Activated CD8-positive, alpha-beta memory T cell treated with anti-CD3 and anti-CD28 coated beads, Interleukin-2, amount 10 ng/mL, durations not matched to agents 7 days and 5 days (primary cell): ENCODE measurements around the gene OFD1. TPM values are rescaled to one million over a fixed set of nuclear protein-coding genes. Genes with fewer than 3 reads are reported as not detected.

ENCODE experiments used
- ATAC-seq: fragments of 150-1000 bp; cut with Tn5 transposase; one replicate; pipeline ENCODE4 v1.10.0; 2021; ENCODE audit warnings: moderate library complexity
- CTCF ChIA-PET: fragments of 350-600 bp; sonication (Branson Sonifier 250); formaldehyde crosslinking; loops from one replicate; lab custom pipeline; 2021; ENCODE audit warnings: antibody characterized with exemption; lab: Charles Lee
- DNase-seq: peaks from one replicate; pipeline ENCODE4 v3.0.0-alpha.2; 2020
- H3K27ac Mint-ChIP-seq: one replicate; pipeline ENCODE4 v1.8.0; 2021; ENCODE audit warnings: mild to moderate bottlenecking, mixed read lengths
- H3K27me3 Mint-ChIP-seq: one replicate; pipeline ENCODE4 v1.8.0; 2021; ENCODE audit warnings: mixed read lengths
- H3K36me3 Mint-ChIP-seq: one replicate; pipeline ENCODE4 v1.8.0; 2021; ENCODE audit warnings: mild to moderate bottlenecking, mixed read lengths
- H3K4me1 Mint-ChIP-seq: one replicate; pipeline ENCODE4 v1.8.0; 2021; ENCODE audit warnings: mixed read lengths
- H3K4me3 Mint-ChIP-seq: one replicate; pipeline ENCODE4 v1.8.0; 2021; ENCODE audit warnings: mild to moderate bottlenecking, moderate library complexity, mixed read lengths
- H3K9me3 Mint-ChIP-seq: one replicate; pipeline ENCODE4 v1.8.0; 2022; ENCODE audit warnings: low read depth, mixed read lengths
- total RNA-seq, 2 experiments: library from RNA; stranded (reverse); gene quantifications; one replicate each; pipeline ENCODE4 v1.2.3, GENCODE V29; 2021

OFD1 gene
- total RNA-seq, 2 experiments from 2014 or later = 32.3 to 45.8 TPM

DNA sequence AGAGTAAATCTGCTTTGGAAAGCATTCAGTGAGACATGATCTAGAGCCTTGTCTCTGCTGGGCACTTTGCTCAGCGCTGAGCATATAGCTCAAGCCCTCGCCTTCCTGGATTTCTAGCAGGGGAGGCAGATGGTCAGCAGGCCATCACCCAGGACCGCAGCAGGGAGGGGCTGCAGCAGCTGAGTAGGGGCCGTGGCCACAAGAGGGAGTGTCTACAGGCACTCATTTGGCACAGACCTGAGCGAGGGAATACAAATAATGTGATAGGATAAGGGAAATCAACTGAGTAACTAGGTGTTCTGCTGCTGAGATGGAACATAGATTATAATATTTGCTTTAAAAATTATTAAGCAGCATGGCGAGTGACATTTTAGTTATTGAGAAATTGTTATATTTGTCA is 30.2 kb downstream of the OFD1 start:
- no peak overlapping the region for H3K27ac Mint-ChIP-seq
- DNase-seq (no peak), ATAC-seq (no peak)
- H3K4me3 Mint-ChIP-seq = no peak overlapping the region
- CTCF ChIA-PET = no interaction called here
- peaks cover 41% of the 10 kb centered on the region for H3K36me3 Mint-ChIP-seq
- no peaks in the 10 kb centered on the region for H3K9me3 Mint-ChIP-seq
- H3K27me3 Mint-ChIP-seq = no peaks in the 10 kb centered on the region
- H3K4me1 Mint-ChIP-seq = peaks cover 5% of the 10 kb centered on the region

DNA sequence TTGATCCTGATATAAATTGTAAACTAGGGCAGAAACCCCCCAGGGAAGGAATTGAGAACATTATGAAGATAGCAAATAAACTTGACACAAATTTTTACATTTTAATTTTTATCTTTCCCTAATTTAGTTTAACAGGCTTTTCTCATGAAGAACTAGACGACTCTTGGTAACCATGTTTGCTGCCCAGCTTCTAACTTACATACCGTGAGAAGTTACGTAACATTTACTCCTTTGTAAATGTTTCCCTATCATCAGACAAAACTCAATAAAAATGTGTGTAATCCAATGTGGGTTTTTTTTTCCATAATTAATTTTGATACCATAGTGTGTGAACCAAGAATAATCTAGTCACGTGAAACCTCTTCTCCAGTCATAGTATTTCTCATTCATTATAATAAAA is 34.4 kb downstream of the OFD1 start:
- Mint-ChIP-seq H3K36me3 (peaks cover 35% of the 10 kb centered on the region), H3K27ac (no peak overlapping the region), H3K27me3 (no peaks in the 10 kb centered on the region), H3K9me3 (no peaks in the 10 kb centered on the region), H3K4me1 (no peaks in the 10 kb centered on the region), H3K4me3 (no peak overlapping the region)
- ATAC-seq = no peak
- CTCF ChIA-PET = no interaction called here
- DNase-seq = no peak

DNA sequence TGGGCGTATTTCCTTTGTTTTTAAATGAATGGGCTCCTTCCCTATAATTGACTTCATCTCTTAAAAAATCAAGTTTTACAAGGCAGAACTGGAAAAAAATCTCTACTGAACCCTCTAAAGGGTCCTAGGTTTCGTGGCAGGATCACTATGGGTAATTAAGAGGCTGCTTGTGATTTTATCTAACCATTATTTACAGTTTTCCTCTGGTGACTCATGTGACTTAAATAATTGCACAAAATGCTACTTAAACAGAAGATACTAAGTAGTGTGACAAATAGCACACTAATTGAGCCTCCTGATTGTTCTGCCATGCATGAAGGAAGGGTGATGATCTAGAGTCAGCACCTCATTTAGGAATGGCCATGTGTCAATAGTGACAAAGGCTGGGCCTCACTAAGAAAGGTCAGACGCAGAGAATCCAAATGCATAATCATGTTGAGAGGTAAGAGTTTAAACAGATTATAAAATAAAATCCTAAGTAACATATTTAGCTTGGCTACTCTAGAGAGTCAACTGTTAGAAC is 35.5 kb downstream of the OFD1 start:
- Mint-ChIP-seq H3K4me3 (no peak overlapping the region), H3K27me3 (no peaks in the 10 kb centered on the region), H3K9me3 (no peaks in the 10 kb centered on the region), H3K36me3 (peaks cover 38% of the 10 kb centered on the region), H3K27ac (no peak overlapping the region), H3K4me1 (no peaks in the 10 kb centered on the region)
- CTCF ChIA-PET = interaction anchor here (0.8 kb wide), 1 partner anchor 19 kb away, joined by 4 read pairs; no protein-coding TSS in a partner anchor
- ATAC-seq (no peak), DNase-seq (no peak)

DNA sequence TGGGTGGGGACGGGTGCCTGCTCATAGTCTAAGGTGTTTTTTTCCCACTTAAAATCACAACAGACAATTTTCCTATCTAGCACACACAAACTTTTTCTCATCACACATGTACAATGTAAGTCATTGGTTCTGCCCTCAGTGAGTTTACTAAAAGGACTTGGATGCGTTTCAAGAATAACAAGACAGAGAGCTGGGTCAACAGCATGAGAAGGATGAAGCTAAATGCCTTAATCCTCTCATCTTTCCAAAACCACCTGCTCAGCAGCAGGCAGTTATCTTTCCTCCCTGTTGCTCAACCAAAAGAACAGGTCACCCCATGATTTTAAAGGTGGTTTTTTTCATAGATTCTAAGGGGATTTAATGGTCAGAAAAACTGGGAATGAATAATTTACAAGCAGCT is 40.1 kb downstream of the OFD1 start:
- no peak overlapping the region for H3K27ac Mint-ChIP-seq
- H3K4me3 Mint-ChIP-seq = no peak overlapping the region
- no peaks in the 10 kb centered on the region for H3K9me3 Mint-ChIP-seq
- H3K27me3 Mint-ChIP-seq = no peaks in the 10 kb centered on the region
- CTCF ChIA-PET = no interaction called here
- peaks cover 17% of the 10 kb centered on the region for H3K36me3 Mint-ChIP-seq
- ATAC-seq = no peak
- DNase-seq = no peak
- H3K4me1 Mint-ChIP-seq = peaks cover 4% of the 10 kb centered on the region

DNA sequence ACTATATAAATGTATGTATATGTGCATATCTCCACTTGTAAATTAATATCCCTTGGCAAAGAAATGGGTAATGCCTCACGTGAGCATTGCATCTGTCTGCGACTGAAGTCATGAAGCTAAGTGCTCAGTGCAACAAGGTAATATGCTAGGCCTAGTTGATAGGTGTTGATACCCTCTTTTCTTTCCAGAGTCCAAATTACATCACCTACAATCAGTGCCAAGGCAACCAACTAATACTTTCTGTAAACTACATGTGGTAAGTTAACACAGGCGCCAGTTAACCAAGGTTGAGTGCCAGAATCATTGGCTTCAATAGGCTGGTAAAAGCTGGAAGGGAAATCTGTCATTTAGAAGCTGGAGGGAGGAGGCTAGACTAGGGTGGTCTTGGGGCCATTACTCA is 41.3 kb downstream of the OFD1 start:
- DNase-seq (no peak), ATAC-seq (no peak)
- Mint-ChIP-seq H3K4me1 (peaks cover 4% of the 10 kb centered on the region), H3K36me3 (peaks cover 10% of the 10 kb centered on the region), H3K4me3 (no peak overlapping the region), H3K9me3 (no peaks in the 10 kb centered on the region), H3K27me3 (no peaks in the 10 kb centered on the region), H3K27ac (no peak overlapping the region)
- CTCF ChIA-PET = interaction anchor here (1.1 kb wide), 1 partner anchor 26 kb away, joined by 3 read pairs; no protein-coding TSS in a partner anchor

DNA sequence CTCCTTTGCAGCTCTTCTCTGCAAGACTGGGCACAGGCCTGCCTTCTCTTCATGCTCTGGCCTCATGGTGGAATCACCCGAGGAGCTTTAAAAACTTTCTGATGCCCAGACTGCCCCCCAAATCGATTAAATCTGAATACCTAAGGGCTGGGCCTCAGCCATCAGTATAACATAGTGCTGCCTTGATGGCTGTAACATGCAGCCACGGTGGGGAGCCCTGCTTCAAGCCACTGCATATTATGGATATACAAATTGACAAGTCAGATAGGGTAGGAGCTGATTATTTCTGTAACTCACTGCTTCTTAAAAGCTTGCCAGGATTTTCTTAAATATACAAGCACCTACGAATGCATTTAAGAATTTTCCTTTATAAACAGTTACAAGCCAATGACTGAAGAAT is 41.8 kb downstream of the OFD1 start:
- Mint-ChIP-seq H3K27ac (no peak overlapping the region), H3K9me3 (no peaks in the 10 kb centered on the region)

DNA sequence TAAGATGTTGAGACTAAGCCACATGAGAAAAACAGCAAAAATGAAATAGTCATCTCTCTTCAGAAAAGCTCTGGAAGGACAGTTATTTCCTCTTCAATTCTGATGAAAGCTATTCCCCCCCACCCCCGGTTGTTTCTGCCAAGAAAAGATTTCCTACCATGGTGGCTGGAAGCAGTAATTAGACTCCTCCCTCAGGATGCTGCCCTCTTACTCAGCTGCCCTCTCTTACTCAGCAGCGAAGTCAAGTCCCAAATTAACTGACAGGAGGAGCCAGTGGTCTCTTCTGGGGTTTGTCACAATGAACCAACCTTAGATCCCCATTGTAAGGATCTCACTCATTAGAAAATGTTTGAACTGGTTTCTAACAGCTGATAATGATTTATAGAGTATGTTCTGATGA is 44.4 kb downstream of the OFD1 start:
- H3K4me3 Mint-ChIP-seq = no peak overlapping the region
- ATAC-seq (no peak), DNase-seq (no peak)
- H3K36me3 Mint-ChIP-seq = peaks cover 3% of the 10 kb centered on the region
- H3K27ac Mint-ChIP-seq = no peak overlapping the region
- H3K4me1 Mint-ChIP-seq = peaks cover 4% of the 10 kb centered on the region
- no peaks in the 10 kb centered on the region for H3K9me3 Mint-ChIP-seq
- CTCF ChIA-PET = interaction anchor here (0.7 kb wide), 2 partner anchors 8 to 29 kb away, joined by 3 read pairs; no protein-coding TSS in a partner anchor
- no peaks in the 10 kb centered on the region for H3K27me3 Mint-ChIP-seq

More for the DNA sequence above, 41.8 kb downstream of the OFD1 start:
- ATAC-seq = no peak
- CTCF ChIA-PET = interaction anchor here (1.1 kb wide), 1 partner anchor 27 kb away, joined by 3 read pairs; no protein-coding TSS in a partner anchor
- peaks cover 4% of the 10 kb centered on the region for H3K4me1 Mint-ChIP-seq
- no peaks in the 10 kb centered on the region for H3K27me3 Mint-ChIP-seq
- no peak for DNase-seq
- H3K4me3 Mint-ChIP-seq = no peak overlapping the region
- peaks cover 10% of the 10 kb centered on the region for H3K36me3 Mint-ChIP-seq

DNA sequence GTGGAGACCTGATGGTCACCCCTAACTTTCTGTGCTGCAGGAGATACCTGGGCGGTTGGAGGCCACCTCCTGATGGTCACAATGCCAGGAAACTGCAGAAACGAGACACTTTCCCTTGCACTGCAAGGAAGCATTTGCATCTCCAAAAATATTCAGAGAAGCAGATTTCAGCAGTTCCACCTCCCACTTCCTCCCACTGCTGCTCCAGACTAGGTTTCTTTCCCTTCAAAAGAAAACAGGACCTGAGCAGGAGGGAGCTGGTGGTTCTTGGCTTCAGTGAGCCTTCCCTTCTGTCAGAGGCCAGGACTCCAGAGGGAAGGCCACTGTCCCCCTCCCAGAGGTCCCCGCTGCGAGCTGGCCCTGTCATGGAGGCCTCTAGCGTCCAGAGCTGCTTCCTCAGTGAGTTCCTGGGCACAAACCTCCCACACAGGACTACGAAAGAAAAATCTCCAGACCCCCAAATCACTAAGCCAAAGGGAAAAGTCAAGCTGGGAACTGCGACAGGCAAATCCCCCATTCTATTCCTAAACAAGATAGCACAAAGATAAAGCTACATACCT is 46.4 kb downstream of the OFD1 start:
- DNase-seq (no peak), ATAC-seq (no peak)
- H3K27ac Mint-ChIP-seq = no peak overlapping the region
- no peak overlapping the region for H3K4me3 Mint-ChIP-seq
- H3K9me3 Mint-ChIP-seq = no peaks in the 10 kb centered on the region
- no peaks in the 10 kb centered on the region for H3K27me3 Mint-ChIP-seq
- CTCF ChIA-PET = interaction anchor here (1.7 kb wide), 1 partner anchor 274 kb away, joined by 3 read pairs; no protein-coding TSS in a partner anchor
- peaks cover 4% of the 10 kb centered on the region for H3K4me1 Mint-ChIP-seq
- no peaks in the 10 kb centered on the region for H3K36me3 Mint-ChIP-seq

DNA sequence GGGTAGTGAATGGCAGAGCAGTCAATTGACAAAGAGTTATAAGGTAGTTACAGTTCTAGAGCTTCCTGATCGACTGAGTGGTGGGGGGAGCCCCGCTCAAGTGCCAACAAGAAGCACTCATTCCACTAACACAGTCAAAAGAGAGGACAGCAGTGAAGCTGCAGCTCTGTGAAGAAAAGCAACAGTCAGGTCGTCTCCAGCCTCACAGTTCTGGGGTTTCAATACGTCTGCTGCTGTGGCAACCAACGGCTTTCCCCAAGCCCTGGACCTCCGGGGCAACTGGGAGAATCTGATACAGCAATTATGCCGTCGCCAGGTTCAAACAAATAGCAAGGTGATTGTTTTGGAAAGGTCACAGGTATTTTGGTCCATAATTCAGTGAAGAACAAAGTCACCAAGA is 51.5 kb downstream of the OFD1 start:
- Mint-ChIP-seq H3K27ac (no peak overlapping the region), H3K4me3 (no peak overlapping the region), H3K4me1 (no peaks in the 10 kb centered on the region), H3K27me3 (peaks cover 3% of the 10 kb centered on the region), H3K36me3 (no peaks in the 10 kb centered on the region), H3K9me3 (no peaks in the 10 kb centered on the region)
- CTCF ChIA-PET = no interaction called here
- DNase-seq (no peak), ATAC-seq (no peak)

DNA sequence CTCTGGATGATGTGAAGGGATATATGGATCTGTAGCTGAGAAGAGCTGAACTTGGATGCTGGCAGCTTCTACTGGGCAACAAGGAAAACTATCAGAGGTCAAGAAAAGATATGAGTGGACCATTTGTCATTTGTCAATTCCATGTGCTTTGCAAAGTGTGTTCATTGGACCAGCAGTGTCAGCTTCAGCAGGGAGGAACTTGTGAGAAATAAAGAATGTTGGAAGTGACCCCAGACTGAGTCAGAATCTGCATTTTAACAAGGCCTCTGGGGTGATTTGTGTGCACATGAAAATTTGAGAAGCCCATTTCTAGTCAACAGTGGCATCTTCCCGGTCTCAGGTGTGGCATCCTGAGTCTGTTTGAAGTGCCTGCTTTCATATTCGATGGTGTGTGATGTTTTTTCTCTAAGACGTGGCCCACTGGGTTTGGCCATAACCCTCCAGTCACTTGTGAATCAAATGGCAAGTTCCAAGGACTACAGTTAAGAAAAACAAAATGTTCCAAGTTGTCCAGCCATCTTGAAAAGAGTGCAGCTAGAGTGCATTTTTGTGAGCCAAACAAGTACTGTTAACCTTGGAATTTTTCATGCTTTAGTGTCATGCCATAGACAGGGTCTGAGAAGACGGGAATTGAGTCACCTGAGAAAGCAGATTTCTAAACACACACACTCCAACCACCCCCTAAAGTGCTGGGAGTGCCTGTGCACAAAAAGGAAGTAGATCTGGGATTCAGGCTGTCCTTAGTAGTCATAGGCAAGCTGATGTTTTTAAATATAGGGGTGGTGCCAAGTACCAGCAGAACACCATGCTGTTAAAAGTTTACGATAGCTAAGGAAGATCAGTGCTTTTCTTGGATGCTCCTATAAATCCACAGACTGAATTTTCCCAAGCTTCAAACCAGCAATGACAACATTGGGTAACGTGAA is 55.9 kb downstream of the OFD1 start:
- Mint-ChIP-seq H3K27me3 (peaks cover 3% of the 10 kb centered on the region), H3K4me1 (no peaks in the 10 kb centered on the region), H3K9me3 (no peaks in the 10 kb centered on the region), H3K4me3 (no peak overlapping the region), H3K27ac (no peak overlapping the region), H3K36me3 (no peaks in the 10 kb centered on the region)
- ATAC-seq (no peak), DNase-seq (no peak)
- CTCF ChIA-PET = no interaction called here

DNA sequence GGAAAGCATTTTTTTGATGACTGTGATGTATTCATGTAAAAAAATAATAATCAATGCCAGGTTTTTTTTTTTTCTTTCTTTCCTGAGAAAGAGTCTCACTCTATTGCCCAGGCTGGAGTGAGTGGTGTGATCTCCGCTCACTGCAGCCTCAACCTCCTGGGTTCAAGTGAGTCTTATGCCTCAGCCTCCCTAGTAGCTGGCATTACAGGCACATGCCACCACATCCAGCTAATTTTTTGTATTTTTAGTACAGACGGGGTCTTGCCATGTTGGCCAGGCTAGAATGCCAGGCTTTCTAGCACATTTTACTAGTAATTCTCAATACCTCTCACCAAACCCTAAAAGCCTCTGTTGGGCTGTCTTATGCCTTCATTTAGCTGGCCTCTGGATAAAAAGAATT is 56.6 kb downstream of the OFD1 start:
- CTCF ChIA-PET = no interaction called here
- Mint-ChIP-seq H3K4me3 (no peak overlapping the region), H3K27ac (no peak overlapping the region), H3K27me3 (peaks cover 3% of the 10 kb centered on the region), H3K36me3 (no peaks in the 10 kb centered on the region), H3K4me1 (no peaks in the 10 kb centered on the region), H3K9me3 (no peaks in the 10 kb centered on the region)
- ATAC-seq (no peak), DNase-seq (no peak)

DNA sequence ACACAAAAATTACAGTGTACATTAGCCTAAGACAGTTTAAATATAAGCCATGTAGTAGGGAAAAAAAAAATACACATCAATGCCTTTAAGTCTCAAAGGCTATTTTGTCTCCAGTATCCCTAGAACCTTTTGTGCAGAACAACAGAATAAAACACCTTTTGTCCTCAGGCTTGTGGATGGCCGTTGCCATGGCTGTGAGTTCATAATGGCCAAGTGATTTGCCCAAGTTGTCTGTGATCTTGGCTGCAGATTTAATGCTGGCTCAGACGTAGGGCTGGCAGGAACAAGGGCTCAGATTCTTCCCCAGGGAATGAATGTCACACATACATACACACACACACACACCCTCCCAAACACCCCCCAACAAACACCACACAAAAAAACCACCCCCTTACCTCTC is 57.0 kb downstream of the OFD1 start:
- Mint-ChIP-seq H3K9me3 (no peaks in the 10 kb centered on the region), H3K4me3 (no peak overlapping the region), H3K4me1 (no peaks in the 10 kb centered on the region), H3K36me3 (no peaks in the 10 kb centered on the region), H3K27ac (no peak overlapping the region), H3K27me3 (peaks cover 3% of the 10 kb centered on the region)
- CTCF ChIA-PET = no interaction called here
- DNase-seq (no peak), ATAC-seq (no peak)

DNA sequence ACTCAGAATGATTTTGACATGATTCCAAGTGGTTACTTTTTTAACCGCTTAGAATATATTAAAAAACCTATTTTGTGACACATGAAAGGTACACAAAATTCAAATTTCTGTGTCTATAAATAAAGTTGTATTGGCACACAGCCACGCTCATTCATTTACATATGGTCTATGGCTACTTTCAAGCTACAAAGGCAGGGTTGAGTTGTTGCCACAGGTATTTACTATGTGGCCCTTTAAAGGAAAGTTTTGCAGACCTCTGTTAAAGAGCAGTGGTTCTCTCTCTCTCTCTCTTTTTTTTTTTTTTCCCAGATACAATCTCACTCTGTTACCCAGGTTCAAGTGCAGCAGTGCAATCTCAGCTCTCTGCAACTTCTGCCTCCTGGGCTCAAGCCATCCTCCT is 59.3 kb downstream of the OFD1 start:
- Mint-ChIP-seq H3K4me3 (no peak overlapping the region), H3K9me3 (no peaks in the 10 kb centered on the region), H3K36me3 (no peaks in the 10 kb centered on the region), H3K27me3 (no peaks in the 10 kb centered on the region), H3K27ac (no peak overlapping the region), H3K4me1 (no peaks in the 10 kb centered on the region)
- DNase-seq (no peak), ATAC-seq (no peak)
- CTCF ChIA-PET = no interaction called here

DNA sequence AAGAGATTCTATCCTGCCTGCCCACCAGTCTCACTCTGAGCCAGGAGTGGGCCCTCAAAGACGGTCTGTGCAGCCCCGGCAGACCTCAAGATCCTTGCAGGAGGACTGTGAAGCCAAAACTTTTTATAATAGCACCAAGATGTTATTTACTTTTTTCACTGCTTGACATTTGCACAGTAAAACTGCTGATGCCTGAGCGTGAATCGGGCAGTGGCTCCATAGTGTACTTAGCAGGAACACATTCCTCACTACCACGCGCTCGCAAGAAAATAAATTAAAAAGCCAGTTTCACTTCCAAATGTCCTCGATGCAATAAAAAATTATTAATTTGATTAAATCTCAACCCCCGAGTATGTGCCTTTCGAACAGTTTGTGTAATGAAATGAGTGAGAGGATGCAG is 59.9 kb downstream of the OFD1 start:
- no peak overlapping the region for H3K27ac Mint-ChIP-seq
- H3K4me1 Mint-ChIP-seq = no peaks in the 10 kb centered on the region
- DNase-seq (no peak), ATAC-seq (no peak)
- H3K27me3 Mint-ChIP-seq = no peaks in the 10 kb centered on the region
- H3K4me3 Mint-ChIP-seq = no peak overlapping the region
- H3K36me3 Mint-ChIP-seq = no peaks in the 10 kb centered on the region
- H3K9me3 Mint-ChIP-seq = no peaks in the 10 kb centered on the region
- CTCF ChIA-PET = no interaction called here
